DND-41 (cell line): ENCODE results near the gene HABP4.

Experiments
- ATAC-seq: fragments of 200-7000 bp; cut with Tn5 transposase; 3 replicates; pipeline ENCODE4 v1.9.1; 2021; ENCODE audit warnings: low read depth; ENCODE audit not compliant: insufficient read depth
- DNase-seq: peaks from one replicate; pipeline ENCODE4 v3.0.0-alpha.2; 2020
- H2AFZ ChIP-seq: 2 replicates; pipeline ENCODE4 v1.6.0; 2012; ENCODE audit warnings: low read depth, low read length
- H3K27ac ChIP-seq: 2 replicates; pipeline ENCODE4 v1.5.1; 2012; ENCODE audit warnings: low read length, inconsistent platforms
- H3K27me3 ChIP-seq: fragments of 200-600 bp; sonication (generic); 2 replicates; pipeline ENCODE4 v1.6.0; 2012; ENCODE audit warnings: low read length, mild to moderate bottlenecking, inconsistent platforms; ENCODE audit not compliant: insufficient read depth, poor library complexity
- H3K36me3 ChIP-seq: 2 replicates; pipeline ENCODE4 v1.5.1; 2012; ENCODE audit warnings: low read length, inconsistent platforms; ENCODE audit not compliant: insufficient read depth
- H3K4me1 ChIP-seq: 2 replicates; pipeline ENCODE4 v1.5.1; 2012; ENCODE audit warnings: mild to moderate bottlenecking, low read length; ENCODE audit not compliant: insufficient read depth
- H3K4me2 ChIP-seq: 2 replicates; pipeline ENCODE4 v1.6.0; 2012; ENCODE audit warnings: mild to moderate bottlenecking, moderate library complexity, low read length, inconsistent platforms; ENCODE audit not compliant: insufficient read depth
- H3K4me3 ChIP-seq, 2 experiments: fragments of 200-600 bp in 1 of 2; shearing (Covaris generic) in 1 of 2; 2 replicates each; pipeline ENCODE4 v1.5.1; 2012 to 2016; ENCODE audit warnings: inconsistent platforms in 2 of 2, low read length in 2 of 2, mild to moderate bottlenecking in 2 of 2, low read depth in 1 of 2, moderate library complexity in 1 of 2
- H3K79me2 ChIP-seq: 2 replicates; pipeline ENCODE4 v1.6.0; 2012; ENCODE audit warnings: low read length, inconsistent platforms; ENCODE audit not compliant: insufficient read depth
- H3K9ac ChIP-seq: 2 replicates; pipeline ENCODE4 v1.6.0; 2012; ENCODE audit warnings: low read depth, mild to moderate bottlenecking, inconsistent platforms, low read length, moderate library complexity
- H3K9me3 ChIP-seq: 2 replicates; pipeline ENCODE4 v1.5.1; 2012; ENCODE audit warnings: low read length, moderate library complexity, mild to moderate bottlenecking, inconsistent platforms; ENCODE audit not compliant: insufficient read depth, severe bottlenecking
- H4K20me1 ChIP-seq: 2 replicates; pipeline ENCODE4 v1.6.0; 2012; ENCODE audit warnings: low read length; ENCODE audit not compliant: insufficient read depth
- CTCF ChIP-seq: IDR thresholded peaks from 2 replicates; pipeline ENCODE4 v1.5.1; 2012; ENCODE audit warnings: borderline replicate concordance, low read length, moderate library complexity, mild to moderate bottlenecking; ENCODE audit not compliant: poor library complexity, severe bottlenecking; ENCODE audit errors: extremely low read depth
- EZH2 ChIP-seq: IDR thresholded peaks from 3 replicates; pipeline ENCODE4 v1.6.1; 2012; ENCODE audit warnings: borderline replicate concordance, low read depth, mild to moderate bottlenecking, moderate library complexity, low read length, inconsistent platforms; ENCODE audit not compliant: severe bottlenecking

HABP4 gene

GRCh38 chr9:96442491-96442890 lies 7.5 kb upstream of the HABP4 start:
- Histone ChIP-seq H3K27me3 (no peaks in the 10 kb centered on the region), H3K9ac (no peak overlapping the region), H3K36me3 (no peaks in the 10 kb centered on the region), H3K4me2 (no peak overlapping the region), H3K27ac (no peak overlapping the region), H3K4me3 (no peak overlapping the region), H3K4me1 (no peaks in the 10 kb centered on the region), H2AFZ (no peak overlapping the region), H4K20me1 (no peaks in the 10 kb centered on the region), H3K79me2 (no peaks in the 10 kb centered on the region), H3K9me3 (no peaks in the 10 kb centered on the region)
- TF ChIP-seq EZH2, result no peak
- TF ChIP-seq CTCF, result no peak
- DNase-seq (no peak), ATAC-seq (no peak)

GRCh38 chr9:96447406-96447805 lies 2.6 kb upstream of the HABP4 start:
- no peaks in the 10 kb centered on the region for H4K20me1 ChIP-seq
- no peak overlapping the region for H3K27ac ChIP-seq
- H3K79me2 ChIP-seq, result no peaks in the 10 kb centered on the region
- TF ChIP-seq CTCF, result no peak
- no peak for TF ChIP-seq EZH2
- ATAC-seq (no peak), DNase-seq (no peak)
- peaks cover 21% of the 10 kb centered on the region for H3K4me1 ChIP-seq
- H3K4me3 ChIP-seq, result no peak overlapping the region
- H3K9me3 ChIP-seq, result no peaks in the 10 kb centered on the region
- H2AFZ ChIP-seq, result no peak overlapping the region
- no peaks in the 10 kb centered on the region for H3K27me3 ChIP-seq
- no peak overlapping the region for H3K4me2 ChIP-seq
- no peaks in the 10 kb centered on the region for H3K36me3 ChIP-seq
- no peak overlapping the region for H3K9ac ChIP-seq

GRCh38 chr9:96448546-96449170 lies 1.3 kb upstream of the HABP4 start:
- Histone ChIP-seq H3K27ac (no peak overlapping the region), H3K4me2 (no peak overlapping the region), H3K27me3 (no peaks in the 10 kb centered on the region), H4K20me1 (no peaks in the 10 kb centered on the region), H3K4me1 (peaks cover 21% of the 10 kb centered on the region), H3K79me2 (no peaks in the 10 kb centered on the region), H3K9ac (no peak overlapping the region), H3K4me3 (no peak overlapping the region), H3K9me3 (no peaks in the 10 kb centered on the region), H3K36me3 (no peaks in the 10 kb centered on the region), H2AFZ (no peak overlapping the region)
- ATAC-seq, result no peak
- no peak for DNase-seq
- TF ChIP-seq EZH2 (no peak), CTCF (no peak)
